Bronchial epithelial cell (primary cell): ENCODE measurements around the gene POLR2H. TPM values are rescaled to one million over a fixed set of nuclear protein-coding genes. Genes with fewer than 3 reads are reported as not detected.

Experiments used
- DNase-seq: peaks from one replicate; pipeline ENCODE4 v3.0.0-alpha.2; 2010; ENCODE audit warnings: low read depth
- FAIRE-seq: peaks from 2 replicates; lab custom pipeline; 2011; peaks lifted over from hg19 to GRCh38; lab: Jason Lieb, UNC
- H3K27me3 ChIP-seq: 2 replicates; pipeline ENCODE4 v1.5.1; 2011; ENCODE audit warnings: low read length; ENCODE audit not compliant: control insufficient read depth, insufficient read depth
- H3K36me3 ChIP-seq: 2 replicates; pipeline ENCODE4 v1.5.1; 2011; ENCODE audit warnings: low read length; ENCODE audit not compliant: control insufficient read depth, insufficient read depth
- H3K4me3 ChIP-seq: 2 replicates; pipeline ENCODE4 v1.5.1; 2011; ENCODE audit warnings: mild to moderate bottlenecking, low read depth, low read length, control low read depth
- CTCF ChIP-seq: IDR thresholded peaks from 2 replicates; pipeline ENCODE4 v1.5.1; 2011; ENCODE audit warnings: mild to moderate bottlenecking, moderate library complexity, low read length, control low read depth, inconsistent platforms; ENCODE audit not compliant: insufficient read depth, severe bottlenecking
- total RNA-seq: library from RNA; depleted of rRNA; stranded (reverse); fragments of >200 nt; gene quantifications from 2 replicates; pipeline ENCODE4 v1.2.1, GENCODE V29; 2014

POLR2H gene
- total RNA-seq, 1 donor from 2014 or later: 112 TPM

- H3K36me3 ChIP-seq: no peaks in the 10 kb centered on the region
- FAIRE-seq: no peak
- peaks cover 5% of the 10 kb centered on the region for H3K27me3 ChIP-seq
- no peak for DNase-seq
- TF ChIP-seq CTCF: no peak
- H3K4me3 ChIP-seq: no peak overlapping the region
Measured at GRCh38 chr3:184395320-184395660, 33.8 kb downstream of the POLR2H start.

GRCh38 chr3:184399410-184399809, 37.9 kb downstream of the POLR2H start:
- FAIRE-seq (no peak), DNase-seq (peak; percentile 53)
- Histone ChIP-seq H3K4me3 (no peak overlapping the region), H3K27me3 (peaks cover 8% of the 10 kb centered on the region), H3K36me3 (no peaks in the 10 kb centered on the region)
- no peak for TF ChIP-seq CTCF

DNA sequence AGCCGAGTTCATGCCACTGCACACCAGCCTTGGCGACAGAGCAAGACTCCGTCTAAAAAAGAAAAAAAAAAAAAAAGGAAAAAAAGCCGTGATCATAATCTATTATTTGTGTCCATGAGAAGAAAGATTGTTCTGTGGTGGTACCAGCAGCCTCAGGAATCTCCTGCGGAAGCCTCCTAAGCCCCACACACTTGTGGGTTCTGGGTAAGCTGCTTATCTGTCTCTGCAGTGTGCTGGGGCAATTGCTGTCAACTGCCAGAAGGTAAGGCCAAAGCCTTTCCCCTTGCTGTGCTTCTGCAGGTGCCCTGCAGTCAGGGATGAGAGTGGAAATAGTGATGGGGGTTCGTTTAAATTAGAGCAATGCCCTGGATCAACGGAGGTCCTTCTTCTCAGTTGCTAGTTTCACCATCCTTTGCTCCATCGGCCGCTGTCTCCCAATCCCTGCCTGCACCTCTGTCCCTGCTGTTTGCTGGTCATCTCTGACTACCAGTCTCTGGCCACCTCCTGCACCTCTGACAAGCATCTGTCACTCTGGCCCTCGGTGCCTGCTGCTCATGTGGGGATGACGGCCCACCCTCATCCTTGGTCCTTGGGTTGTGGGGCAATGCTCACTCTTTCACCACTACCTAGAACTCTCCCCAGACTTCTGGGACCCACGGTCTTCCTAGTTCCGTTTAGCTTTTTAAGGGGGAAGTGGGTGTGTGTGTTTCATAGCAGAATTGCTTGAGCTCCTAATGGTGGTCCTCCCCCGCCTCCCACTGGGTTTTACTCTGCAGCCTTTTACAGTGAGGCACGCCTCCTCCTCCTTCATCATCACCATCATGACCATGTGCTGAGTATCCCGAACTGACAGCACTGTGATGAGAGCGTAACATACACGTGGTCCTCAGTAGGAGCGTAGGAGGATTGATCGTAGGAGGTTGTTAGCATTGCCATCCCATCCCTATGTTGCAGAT, 43.8 kb downstream of the POLR2H start:
- DNase-seq: no peak
- H3K27me3 ChIP-seq: peaks cover 8% of the 10 kb centered on the region
- no peak for TF ChIP-seq CTCF
- no peak overlapping the region for H3K4me3 ChIP-seq
- FAIRE-seq: no peak
- no peaks in the 10 kb centered on the region for H3K36me3 ChIP-seq

GRCh38 chr3:184409331-184409926, 47.9 kb downstream of the POLR2H start:
- H3K27me3 ChIP-seq: peaks cover 3% of the 10 kb centered on the region
- H3K36me3 ChIP-seq: no peaks in the 10 kb centered on the region
- TF ChIP-seq CTCF: no peak
- no peak overlapping the region for H3K4me3 ChIP-seq
- FAIRE-seq (no peak), DNase-seq (no peak)

- TF ChIP-seq CTCF: no peak
- no peak for DNase-seq
Measured at GRCh38 chr3:184409946-184410500, 48.5 kb downstream of the POLR2H start.

More at GRCh38 chr3:184409946-184410500, 48.5 kb downstream of the POLR2H start:
- H3K36me3 ChIP-seq: no peaks in the 10 kb centered on the region
- H3K4me3 ChIP-seq: no peak overlapping the region
- peaks cover 2% of the 10 kb centered on the region for H3K27me3 ChIP-seq
- FAIRE-seq: peak; percentile 43
